HG03039 (cell line): ENCODE measurements around the gene MATN1.
"Not testable (repeated sequence)": the region's sequence is repeated elsewhere in the genome, so short reads cannot be mapped to it uniquely, and the experiment has no call there.

Experiments
- ATAC-seq: cut with Tn5 transposase; IDR thresholded peaks from one replicate; pipeline ENCODE4 v1.9.1; 2021; ENCODE audit warnings: mild to moderate bottlenecking, moderate library complexity; ENCODE audit not compliant: unreplicated experiment

Gene MATN1, protein sequence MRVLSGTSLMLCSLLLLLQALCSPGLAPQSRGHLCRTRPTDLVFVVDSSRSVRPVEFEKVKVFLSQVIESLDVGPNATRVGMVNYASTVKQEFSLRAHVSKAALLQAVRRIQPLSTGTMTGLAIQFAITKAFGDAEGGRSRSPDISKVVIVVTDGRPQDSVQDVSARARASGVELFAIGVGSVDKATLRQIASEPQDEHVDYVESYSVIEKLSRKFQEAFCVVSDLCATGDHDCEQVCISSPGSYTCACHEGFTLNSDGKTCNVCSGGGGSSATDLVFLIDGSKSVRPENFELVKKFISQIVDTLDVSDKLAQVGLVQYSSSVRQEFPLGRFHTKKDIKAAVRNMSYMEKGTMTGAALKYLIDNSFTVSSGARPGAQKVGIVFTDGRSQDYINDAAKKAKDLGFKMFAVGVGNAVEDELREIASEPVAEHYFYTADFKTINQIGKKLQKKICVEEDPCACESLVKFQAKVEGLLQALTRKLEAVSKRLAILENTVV

DNA sequence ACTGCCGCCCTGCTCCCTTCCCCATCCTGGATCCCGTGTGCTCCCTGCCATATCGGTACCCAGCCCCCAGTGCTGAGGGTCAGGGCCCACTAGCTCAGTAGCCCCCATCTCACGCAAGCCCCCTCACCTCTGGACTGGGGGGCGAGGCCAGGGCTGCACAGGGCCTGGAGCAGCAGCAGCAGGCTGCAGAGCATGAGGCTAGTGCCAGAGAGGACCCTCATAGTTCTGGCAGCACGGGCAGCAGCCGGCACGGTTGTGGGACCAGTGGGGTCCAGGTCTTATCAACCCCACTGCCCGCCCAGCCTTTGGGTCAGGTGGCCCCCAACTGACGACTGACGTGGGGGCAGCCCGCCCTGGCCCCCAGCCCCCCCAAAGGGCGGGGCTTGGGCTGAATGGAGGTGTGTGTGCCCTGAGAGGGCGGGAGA is at the start of gene MATN1:
MATN1 (minus strand) TSS at position 255 of the 425 bp plus-strand sequence; CDS start at position 221, 34 bp downstream.
- no peak for ATAC-seq

DNA sequence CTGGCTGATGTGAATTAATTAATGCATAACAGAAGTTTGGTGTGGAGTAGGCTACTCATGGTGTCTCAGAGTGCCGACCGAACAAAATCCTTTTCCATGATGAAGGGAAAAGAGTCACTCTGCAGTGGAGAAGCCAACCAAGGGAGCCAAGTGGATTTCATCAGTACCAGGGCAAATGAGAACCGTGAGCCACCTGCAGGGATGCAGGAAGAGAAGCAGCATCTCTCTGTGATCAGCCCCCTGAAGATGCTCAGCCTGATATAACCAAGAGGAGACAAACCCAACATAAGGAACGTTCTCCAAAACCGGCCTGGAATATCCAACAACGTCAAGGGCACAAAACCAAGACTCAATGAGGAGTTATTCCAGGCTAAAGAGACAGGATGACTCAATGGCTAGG is 47.6 kb upstream of the MATN1 start:
- no peak for ATAC-seq

DNA sequence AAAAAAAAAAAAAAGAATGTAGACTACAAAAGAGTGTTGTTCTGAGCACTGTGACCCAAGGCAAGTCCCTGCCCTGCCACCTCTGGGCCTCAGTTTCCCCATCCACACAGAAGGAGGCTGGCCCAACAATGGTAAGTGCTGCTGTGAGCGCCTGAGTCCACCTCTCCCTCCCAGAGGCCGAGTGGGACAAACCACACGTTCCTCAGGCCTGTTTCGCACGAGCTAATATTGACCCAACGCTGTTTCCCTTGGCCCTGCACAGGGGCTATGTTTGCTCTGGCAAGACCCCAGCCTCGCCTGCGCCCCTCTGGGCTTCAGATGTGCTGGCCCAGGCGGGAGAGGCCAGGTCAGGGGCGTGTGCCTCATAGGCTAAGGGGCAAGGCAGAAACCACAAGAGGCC is 46.8 kb upstream of the MATN1 start:
- no peak for ATAC-seq

DNA sequence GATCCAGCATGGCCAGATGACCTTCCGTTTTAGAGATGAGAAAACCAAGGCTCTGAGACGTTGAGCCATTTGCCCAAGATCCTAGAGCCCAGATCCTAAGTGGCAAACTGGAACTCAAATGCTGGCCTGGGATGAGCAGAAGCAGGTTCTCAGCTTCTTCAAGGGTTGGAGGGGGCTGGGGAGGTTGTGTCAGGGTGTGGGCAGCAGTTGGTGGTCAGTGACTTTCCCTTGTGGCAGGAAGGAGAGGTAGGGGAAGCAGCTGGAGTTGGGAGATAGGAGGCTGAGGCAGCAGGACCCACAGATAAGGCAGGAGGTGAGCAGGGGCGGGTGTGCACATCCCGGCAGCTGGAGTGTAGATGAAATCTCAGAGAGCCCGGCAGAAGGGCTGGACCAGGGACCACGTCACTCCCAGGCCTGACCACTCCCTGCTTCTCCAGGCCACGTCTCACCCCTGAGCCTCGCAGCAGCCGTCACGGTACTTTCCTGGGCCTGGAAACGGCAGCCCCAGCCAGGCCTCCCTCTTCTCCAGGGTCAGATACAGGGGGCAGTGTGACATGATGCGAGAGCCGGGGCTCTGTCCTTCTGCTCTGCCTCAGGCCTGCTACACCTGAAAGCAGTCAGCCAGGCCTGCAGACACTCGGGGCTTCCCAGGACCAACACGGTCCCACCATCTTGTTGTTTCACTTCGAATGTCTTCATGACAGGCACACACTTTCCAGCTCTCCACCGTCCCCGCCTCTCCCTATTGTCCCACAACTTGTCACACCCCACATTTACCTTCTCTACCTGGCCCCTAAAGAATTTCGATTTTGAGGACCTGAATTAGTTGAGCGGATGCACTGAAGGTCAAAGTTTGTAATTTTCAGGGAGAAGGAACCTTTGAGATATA is 45.7 kb upstream of the MATN1 start:
- no peak for ATAC-seq

DNA sequence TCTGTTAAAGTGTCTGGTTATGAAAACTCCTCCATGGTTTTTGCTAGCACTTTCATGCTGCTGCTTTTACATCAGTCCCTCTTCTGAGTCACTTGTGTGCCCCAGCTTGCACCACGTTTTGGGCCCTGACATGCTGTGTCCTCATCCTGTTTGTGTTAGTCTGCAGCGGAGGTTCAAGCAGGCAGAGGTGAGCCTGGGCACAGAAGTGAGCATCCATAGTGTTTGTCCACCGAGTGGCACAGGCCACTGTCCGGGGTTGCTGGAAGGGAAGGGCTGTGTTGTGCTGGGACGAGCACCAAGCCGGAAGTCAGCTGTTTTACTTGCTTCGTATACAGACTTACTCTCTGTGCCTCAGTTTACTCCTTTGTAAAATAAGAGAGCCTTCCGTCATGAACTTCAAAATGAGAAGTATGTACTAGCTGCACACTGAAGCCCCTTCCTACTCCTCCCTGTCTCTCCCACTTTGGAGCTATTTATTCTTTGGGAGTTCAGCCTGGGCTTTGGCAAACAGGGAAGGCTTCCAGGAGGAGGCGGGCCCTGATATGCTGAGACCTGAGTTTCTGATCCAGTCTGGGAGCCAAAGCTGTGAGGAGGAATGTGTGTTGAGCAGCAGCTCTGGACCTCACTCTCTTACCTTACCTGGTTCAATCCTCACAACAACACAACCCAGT is 44.9 kb upstream of the MATN1 start:
- ATAC-seq: no peak

DNA sequence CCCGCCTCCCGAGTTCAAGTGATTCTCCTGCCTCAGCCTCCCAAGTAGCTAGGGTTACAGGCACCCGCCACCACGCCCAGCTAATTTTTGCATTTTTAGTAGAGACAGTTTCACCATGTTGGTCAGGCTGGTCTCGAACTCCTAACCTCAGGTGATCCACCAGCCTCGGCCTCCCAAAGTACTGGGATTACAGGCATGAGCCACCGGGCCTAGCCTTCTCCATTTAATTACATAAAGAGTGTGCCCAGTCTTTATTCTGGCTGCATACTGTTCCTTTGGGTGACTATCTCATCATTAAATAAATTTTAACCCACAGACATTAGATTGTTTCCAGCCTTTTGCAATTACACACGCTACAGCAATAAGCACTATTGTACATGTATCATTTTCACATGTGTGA is 43.6 kb upstream of the MATN1 start:
- ATAC-seq: not testable (repeated sequence)

DNA sequence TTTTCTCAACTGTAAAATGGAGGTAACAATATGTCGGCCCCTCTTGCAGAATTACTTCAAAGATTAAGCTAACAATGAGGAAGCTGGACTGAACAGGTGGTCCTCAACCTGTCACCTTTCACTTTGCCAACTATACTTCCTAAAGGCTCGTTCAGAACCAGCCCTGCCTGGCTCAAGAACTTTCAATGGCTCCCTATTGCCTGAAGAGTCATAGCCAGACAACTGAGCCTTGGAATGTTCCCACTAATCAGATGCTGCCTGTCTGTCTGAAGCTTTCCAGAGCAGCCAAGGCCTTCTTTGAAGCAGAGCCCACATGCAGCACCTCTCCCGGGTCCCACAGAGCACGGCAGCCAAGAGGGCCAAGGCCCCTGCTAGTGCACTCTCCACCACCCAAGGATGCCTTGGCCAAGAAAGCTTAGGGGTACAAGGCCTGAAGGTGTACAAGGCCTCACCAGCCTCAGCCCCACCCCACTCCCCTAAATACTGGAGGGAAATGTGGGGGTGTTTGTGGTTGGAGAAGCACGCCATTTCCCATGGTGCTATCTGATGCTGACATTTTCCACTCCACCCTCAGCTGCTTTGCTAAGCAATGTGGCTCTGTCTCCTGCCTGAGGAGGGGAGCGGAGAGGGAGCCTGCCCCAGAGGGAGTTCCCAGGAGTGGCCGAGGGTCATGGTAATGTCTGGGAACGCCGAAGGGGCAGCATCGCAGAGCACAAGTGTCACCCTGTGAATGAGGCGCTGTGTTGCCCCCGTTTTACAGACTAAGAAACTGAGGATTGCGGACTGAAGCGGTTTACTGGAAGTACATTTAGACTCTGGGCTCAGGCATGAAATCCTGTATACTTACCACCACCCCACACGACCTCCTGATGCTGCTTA is 42.4 kb upstream of the MATN1 start:
- ATAC-seq: no peak

DNA sequence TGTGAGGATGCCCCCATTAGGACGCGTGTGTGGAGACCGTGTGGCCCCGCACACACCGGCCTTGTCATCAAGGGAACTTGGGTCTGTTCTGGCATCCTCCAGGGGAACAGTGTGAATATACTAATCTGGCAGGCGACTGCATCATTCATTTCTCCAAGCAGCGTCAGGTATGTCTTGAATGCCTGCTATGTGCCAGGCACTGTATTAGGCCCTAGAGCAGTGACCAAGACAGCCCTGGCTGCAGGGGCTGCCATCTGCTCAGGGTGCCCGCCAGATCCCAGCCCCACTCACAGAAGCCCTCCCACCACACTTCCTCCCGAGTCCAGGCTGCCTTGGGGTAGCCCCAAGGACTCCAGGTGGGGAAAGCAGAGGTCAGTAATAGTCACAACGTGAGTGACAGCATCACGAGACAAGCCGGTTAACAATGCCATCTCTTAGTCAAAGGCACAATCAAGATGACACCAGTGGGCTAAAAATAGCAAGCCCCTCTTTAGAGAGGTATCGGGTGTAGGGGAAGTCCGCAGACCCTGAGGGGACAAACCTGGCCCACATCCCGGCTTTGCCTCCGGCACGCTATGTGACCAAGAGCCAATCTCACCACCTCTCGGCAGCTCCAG is 41.7 kb upstream of the MATN1 start:
- ATAC-seq: peak; percentile 33

DNA sequence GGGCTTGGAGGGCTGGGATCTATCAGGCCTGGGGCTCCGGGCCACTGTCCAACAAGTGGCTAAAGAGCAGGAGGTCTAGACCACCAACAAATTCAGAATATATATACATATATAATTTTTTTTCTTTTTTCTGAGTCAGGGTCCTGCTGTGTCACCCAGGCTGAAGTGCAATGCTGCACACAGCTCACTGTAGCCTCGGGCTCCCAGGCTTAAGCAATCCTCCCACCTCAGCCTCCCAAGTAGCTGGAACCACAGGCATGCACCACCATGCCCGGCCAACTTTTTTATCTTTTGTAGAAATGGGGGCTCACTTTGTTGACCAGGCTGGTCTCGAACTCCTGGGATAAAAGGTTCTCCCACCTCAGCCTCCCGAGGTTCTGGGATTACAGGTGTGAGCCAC is 41.0 kb upstream of the MATN1 start:
- ATAC-seq: no peak

DNA sequence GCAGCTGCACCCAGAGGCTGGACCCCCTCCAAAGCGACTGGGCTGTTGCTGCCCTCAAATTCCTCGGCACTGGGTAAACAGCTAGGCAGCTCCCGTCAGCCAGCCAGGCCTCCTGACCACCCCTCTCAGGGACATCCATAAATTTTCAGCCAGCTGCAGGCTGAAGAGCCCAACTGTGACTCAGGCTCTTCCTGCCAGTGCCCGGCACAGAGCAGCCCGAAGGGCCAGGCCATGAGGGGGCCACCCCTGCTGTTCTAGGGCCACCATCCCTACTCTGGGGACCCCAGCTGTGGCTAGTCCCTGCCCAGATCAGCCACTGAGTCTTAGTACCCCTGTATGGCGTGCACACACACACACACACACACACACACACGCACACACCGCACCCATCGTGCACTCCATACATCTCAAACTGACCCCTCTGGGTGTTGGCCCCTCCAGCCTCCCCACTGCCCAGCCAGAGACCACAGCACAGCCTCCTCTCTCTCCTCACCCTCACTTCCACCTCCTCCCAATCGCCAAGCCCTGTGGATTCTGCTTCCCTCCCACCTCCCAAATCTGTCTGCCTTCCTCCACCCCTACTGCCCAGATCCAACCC is 40.4 kb upstream of the MATN1 start:
- no peak for ATAC-seq

DNA sequence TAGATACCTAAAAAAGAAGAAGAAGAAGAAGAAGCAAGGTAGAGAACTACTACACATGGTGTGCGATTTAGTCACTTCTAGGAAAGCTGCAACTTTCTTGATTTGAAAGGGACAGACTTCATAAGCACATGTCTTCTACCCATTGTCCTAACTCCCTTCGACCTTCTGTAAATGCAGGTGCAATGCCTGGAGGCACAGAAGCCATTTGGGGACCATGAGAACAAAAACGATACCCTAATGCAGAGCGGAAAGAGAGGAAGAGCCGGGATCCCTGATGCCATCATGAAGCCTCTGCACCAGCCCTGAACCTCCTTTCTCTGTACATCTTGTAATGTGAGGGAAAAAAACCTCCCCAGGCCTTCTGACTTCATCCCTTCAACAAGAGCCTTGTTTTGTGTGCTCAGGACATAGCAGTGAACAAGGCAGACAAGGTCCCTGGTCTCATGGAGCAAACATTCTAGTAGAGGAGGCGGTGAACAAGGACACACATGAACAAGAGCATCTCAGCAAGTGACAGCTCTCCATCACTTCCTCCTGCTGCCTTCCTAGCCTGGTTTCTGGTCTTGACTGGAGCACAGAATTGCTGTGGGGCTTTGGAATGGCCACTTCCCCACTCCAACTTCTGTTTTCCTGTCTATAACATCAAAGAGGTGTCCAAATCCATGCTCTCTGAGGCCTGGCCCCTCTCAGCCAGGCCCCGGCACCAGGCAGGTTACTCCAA is 39.7 kb upstream of the MATN1 start:
- no peak for ATAC-seq

DNA sequence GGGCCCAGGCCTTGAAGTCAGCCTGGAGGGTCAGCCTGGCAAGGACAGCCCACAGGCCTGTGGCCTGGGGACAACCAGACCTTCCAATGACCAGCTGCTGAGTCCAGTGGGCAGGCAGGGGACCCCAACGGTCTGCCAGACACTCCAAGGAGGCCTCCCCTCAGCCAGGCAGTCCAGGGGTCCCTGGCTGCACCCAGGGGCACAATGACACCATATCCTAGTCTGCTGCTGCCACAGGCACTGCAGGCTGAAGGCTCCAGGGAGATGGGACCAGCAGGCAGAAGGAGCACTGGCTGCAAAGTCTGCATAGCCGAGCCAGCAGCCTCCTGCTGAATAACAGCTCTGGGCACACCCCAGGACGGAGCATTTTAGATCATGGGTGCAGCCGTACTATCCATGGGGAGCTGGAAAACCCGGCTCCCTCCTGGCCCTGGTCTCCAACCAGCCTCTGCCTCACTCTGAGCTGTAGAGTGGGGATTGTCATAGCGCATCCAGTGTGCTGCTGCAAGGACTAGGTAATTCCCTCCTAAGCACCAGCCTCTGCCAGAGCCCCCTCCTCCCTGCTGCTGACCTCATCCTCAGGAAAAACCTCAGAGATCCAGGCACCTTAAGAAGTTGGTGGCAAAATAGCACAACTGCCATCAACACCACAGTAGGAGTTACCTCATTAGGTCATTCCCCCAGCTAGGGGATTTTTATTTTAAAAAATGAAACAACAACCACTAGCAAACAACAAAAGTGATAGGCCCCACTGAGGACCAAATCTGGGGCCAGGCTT is 39.0 kb upstream of the MATN1 start:
- ATAC-seq: no peak

DNA sequence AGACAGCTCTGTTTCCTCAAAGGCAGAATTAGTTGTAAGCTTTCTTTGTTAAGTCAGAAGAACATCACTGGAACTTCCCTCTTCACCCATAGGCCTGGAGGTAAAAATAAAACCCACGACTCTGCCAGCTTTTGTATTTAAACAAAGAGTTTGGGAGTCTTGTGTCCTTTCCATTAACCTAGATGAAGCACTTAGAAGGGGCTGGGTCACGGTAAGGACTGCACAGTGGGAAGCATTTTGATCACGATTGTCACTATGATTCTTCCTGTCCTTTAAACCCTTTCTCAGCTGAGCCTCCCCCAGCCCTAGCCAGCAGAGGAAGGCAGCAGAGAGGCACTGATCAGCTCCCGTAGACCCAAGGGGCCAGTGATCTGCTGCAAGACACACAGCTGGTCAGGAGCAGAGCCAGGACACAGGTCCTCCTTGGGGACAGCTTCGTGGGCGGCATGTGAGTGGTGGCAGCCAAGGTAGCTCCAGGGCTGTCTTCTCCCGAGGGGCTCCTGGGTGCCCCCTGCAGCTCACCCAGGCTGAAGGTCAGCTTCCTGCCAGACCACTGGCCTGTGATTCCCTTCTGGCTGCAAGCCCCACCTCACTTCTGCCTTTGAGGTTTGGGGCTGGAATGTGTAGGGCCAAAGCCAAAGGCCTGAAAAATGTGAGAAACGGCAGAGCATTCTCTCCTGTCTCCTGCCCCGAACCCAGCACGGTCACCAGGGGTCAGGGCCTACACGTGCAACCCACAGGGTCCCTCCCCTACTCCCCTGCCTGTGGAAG is 38.2 kb upstream of the MATN1 start:
- no peak for ATAC-seq

DNA sequence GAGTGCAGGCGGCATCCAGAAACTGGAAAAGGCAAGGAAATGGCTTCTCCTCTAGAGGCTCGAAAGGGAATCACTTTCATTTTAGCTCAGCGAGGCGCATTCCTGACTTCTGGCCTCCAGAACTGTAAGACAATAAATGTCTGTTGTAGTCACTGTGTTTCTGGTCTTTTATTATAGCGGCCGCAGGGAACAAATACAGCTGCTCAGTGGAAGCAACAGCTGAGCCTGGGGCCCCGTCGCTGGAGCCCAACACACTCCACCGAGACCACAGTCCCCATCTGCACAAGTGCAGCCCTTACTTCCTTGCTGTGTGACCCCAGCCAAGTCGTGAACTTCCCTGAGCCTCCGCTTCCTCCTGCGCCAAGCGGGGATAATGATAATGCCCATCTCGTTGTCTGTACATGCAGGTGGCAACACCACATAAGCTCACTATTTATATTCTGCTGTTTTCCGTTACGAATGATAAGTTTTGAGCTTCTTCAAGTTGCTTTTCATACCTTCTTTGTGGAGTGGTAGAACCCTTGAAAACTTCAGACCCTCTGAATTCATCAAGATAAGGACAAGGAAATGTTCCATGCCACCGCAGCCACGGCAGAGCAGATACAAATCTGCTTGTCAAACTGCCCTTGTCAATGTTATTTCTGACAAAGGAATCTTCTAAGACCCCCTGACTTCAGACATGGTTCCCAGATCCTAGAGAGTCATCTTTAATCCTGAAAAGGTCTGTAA is 37.4 kb upstream of the MATN1 start:
- ATAC-seq: no peak

DNA sequence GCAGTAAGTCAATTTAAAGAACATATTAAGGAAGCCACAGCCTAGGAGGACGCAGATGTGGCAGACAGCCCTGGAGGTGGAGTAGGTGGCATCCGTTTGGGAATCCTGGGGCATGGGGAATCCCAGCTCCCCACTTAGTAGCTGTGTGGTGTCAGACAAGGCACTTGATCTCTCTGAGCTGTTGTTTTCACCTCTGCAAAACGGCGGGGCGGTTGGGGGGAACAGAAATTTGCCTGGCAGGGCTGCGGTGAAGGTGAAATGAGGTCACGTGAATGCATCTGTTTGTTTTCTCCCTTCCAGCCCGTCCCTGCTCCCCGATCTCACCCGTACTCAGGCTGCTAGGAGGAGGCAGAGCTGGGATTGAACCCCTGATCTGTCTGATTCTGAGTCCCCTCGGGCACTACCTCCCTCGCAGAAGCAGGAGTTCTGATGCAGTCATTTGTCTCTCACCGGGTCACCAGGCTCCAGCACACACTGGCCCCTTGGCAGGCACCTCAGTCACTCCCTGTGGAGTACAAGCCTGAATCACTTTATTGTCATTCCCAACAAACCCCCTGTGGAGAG is 36.4 kb upstream of the MATN1 start:
- ATAC-seq: no peak

DNA sequence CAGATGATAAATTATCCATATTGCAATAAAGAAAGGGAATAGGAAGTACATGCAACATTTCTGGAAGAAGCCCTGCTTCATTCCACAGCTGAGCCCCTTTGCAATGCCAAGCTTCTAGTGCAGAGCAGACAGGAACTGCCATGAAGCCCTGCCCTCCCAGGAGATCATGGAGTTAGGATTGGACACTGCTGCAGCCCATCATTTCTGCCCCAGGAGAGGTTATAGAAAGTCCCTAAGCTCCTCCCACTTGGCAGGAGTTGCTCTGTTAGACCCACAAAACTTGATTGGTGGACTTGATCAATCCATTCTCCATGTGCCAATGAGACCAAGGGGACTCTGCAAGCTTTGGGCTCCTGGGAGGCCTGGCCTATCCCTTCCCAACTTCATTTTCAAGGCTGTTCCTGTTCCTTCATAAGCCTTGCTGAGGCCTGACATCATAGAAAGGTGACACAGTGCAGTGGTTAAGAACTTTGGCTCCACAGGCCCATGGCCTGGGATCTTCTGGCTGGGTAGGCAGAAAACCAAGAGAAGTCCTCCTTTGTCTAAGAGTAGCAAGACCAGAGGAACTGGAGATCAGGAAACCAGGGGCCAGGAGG is 35.5 kb upstream of the MATN1 start:
- no peak for ATAC-seq
